HepG2 (cell line): ENCODE results near the gene RPL35. TPM values are rescaled to one million over a fixed set of nuclear protein-coding genes. Genes with fewer than 3 reads are reported as not detected.

Experiments
- AGO2 ChIP-seq: fragments of 200-400 bp; formaldehyde crosslinking; optimal IDR thresholded peaks from 2 replicates; pipeline ENCODE3; 2017; ENCODE audit warnings: mild to moderate bottlenecking, low read depth, low read length, moderate library complexity
- BHLHE40 ChIP-seq: IDR thresholded peaks from 2 replicates; pipeline ENCODE4 v1.6.1; 2011; ENCODE audit warnings: low read length, improper control_type of control experiment
- BRD4 ChIP-seq: sonication (generic); formaldehyde crosslinking; IDR thresholded peaks from 2 replicates; pipeline ENCODE4 v1.4.0; 2020; ENCODE audit warnings: missing genetic modification reagents
- E2F2 ChIP-seq: sonication (generic); formaldehyde crosslinking; IDR thresholded peaks from 2 replicates; pipeline ENCODE4 v1.4.0; 2020; ENCODE audit warnings: missing genetic modification reagents, borderline replicate concordance
- FOXJ3 ChIP-seq: sonication (generic); formaldehyde crosslinking; IDR thresholded peaks from 2 replicates; pipeline ENCODE4 v1.4.0; 2020; ENCODE audit warnings: missing genetic modification reagents, mild to moderate bottlenecking, borderline replicate concordance
- FUBP1 ChIP-seq: sonication (generic); formaldehyde crosslinking; IDR thresholded peaks from 2 replicates; pipeline ENCODE4 v1.5.1; 2020; ENCODE audit warnings: missing genetic modification reagents, mild to moderate bottlenecking, borderline replicate concordance
- HNRNPLL ChIP-seq: fragments of 200-400 bp; formaldehyde crosslinking; IDR thresholded peaks from 2 replicates; pipeline ENCODE4 v1.6.1; 2017; ENCODE audit warnings: mild to moderate bottlenecking, low read depth, low read length; ENCODE audit not compliant: poor library complexity, severe bottlenecking
- HOXA3 ChIP-seq: sonication (generic); formaldehyde crosslinking; IDR thresholded peaks from 2 replicates; pipeline ENCODE4 v1.5.0; 2020; ENCODE audit warnings: missing genetic modification reagents
- JUND ChIP-seq: sonication (generic); formaldehyde crosslinking; IDR thresholded peaks from 2 replicates; pipeline ENCODE4 v1.8.0; 2022; ENCODE audit warnings: mild to moderate bottlenecking, missing genetic modification reagents
- KDM2A ChIP-seq: sonication (generic); formaldehyde crosslinking; IDR thresholded peaks from 2 replicates; pipeline ENCODE4 v1.4.0; 2020; ENCODE audit warnings: low read depth, missing genetic modification reagents, borderline replicate concordance
- NCOA1 ChIP-seq: sonication (generic); formaldehyde crosslinking; IDR thresholded peaks from 2 replicates; pipeline ENCODE4 v1.9.0; 2021; ENCODE audit warnings: missing genetic modification reagents
- NR3C1 ChIP-seq: sonication (generic); formaldehyde crosslinking; IDR thresholded peaks from 2 replicates; pipeline ENCODE4 v1.4.0; 2020; ENCODE audit warnings: missing genetic modification reagents
- SP1 ChIP-seq, 2 experiments: fragments of 450-650 bp in 1 of 2; sonication (generic) in 1 of 2; formaldehyde crosslinking in 1 of 2; IDR thresholded peaks; 2 replicates each; pipeline versions ENCODE4 v1.4.0 to v1.6.1; 2016 to 2020; ENCODE audit warnings: missing genetic modification reagents in 1 of 2
- TGIF2 ChIP-seq: IDR thresholded peaks from 2 replicates; pipeline ENCODE4 v1.6.1; 2016; ENCODE audit warnings: control low read depth, missing compliant biosample characterization
- UBTF ChIP-seq: sonication (generic); formaldehyde crosslinking; IDR thresholded peaks from 2 replicates; pipeline ENCODE4 v1.4.0; 2020; ENCODE audit warnings: mild to moderate bottlenecking, missing genetic modification reagents
- ZBTB34 ChIP-seq: sonication (generic); formaldehyde crosslinking; IDR thresholded peaks from 2 replicates; pipeline ENCODE4 v1.8.0; 2022; ENCODE audit warnings: mild to moderate bottlenecking, missing genetic modification reagents
- ZNF121 ChIP-seq: sonication (generic); formaldehyde crosslinking; IDR thresholded peaks from 2 replicates; pipeline ENCODE4 v1.5.0; 2020; ENCODE audit warnings: mild to moderate bottlenecking, missing genetic modification reagents
- ZNF335 ChIP-seq: sonication (generic); formaldehyde crosslinking; IDR thresholded peaks from 2 replicates; pipeline ENCODE4 v1.4.0; 2020; ENCODE audit warnings: missing genetic modification reagents
- ZNF570 ChIP-seq: sonication (generic); formaldehyde crosslinking; IDR thresholded peaks from 2 replicates; pipeline ENCODE4 v1.4.0; 2020; ENCODE audit warnings: mild to moderate bottlenecking, missing genetic modification reagents, borderline replicate concordance
- ZNF597 ChIP-seq: sonication (generic); formaldehyde crosslinking; IDR thresholded peaks from 2 replicates; pipeline ENCODE4 v1.5.0; 2020; ENCODE audit warnings: missing genetic modification reagents
- ZNF703 ChIP-seq: sonication (generic); formaldehyde crosslinking; IDR thresholded peaks from 2 replicates; pipeline ENCODE4 v1.5.1; 2020; ENCODE audit warnings: missing genetic modification reagents, mild to moderate bottlenecking, moderate library complexity, borderline replicate concordance
- polyA plus RNA-seq, 8 experiments: library from polyadenylated mRNA; depleted of rRNA in 3 of 8; stranded (reverse) in 7 of 8; unstranded in 1 of 8; fragments of >200 nt; fragmentation: Illumina TruSeq in 4 of 8; extraction: Trizol in 4 of 8; gene quantifications; 2 replicates each; pipeline versions ENCODE4 v1.2.1 to v1.2.3, GENCODE V29; 2011 to 2016; ENCODE audit warnings: low read depth in 4 of 8, missing spikeins in 1 of 8, mixed read lengths in 1 of 8; ENCODE audit not compliant: insufficient read depth in 1 of 8
- total RNA-seq, 5 experiments: library from RNA; depleted of rRNA; stranded (reverse); fragments of >200 nt; fragmentation: Illumina TruSeq; extraction: Trizol; gene quantifications; 2 replicates each; pipeline ENCODE4 v1.2.3, GENCODE V29; 2016; ENCODE audit warnings: low read depth in 1 of 5

The RPL35 gene
- total and polyA plus RNA-seq, 2 of the 13 experiments (the other 11 are each of a cell fraction or from before 2014, with no cell fraction given) = 2,153 to 2,935 TPM

GRCh38 chr9:124855944-124856765 lies 5.6 kb downstream of the RPL35 start (continued):
- 0 out of 2 replicates have a peak, but pooled peaks have one; percentile 29 for TF ChIP-seq ZBTB34 (CRISPR knock-in tag)
- TF ChIP-seq NR3C1 (CRISPR knock-in tag) = no peak
- TF ChIP-seq FOXJ3 (CRISPR knock-in tag) = no peak
- TF ChIP-seq HOXA3 (CRISPR knock-in tag) = peak; percentile 15; the same call in 1 of the 2 replicates
- no peak for TF ChIP-seq E2F2 (CRISPR knock-in tag)
- TF ChIP-seq FUBP1 (CRISPR knock-in tag) = no peak
- 0 out of 2 replicates have a peak, but pooled peaks have one; percentile 6 for TF ChIP-seq BHLHE40
- peak; percentile 96 for TF ChIP-seq AGO2
- no peak for TF ChIP-seq ZNF597 (CRISPR knock-in tag)
- TF ChIP-seq UBTF (CRISPR knock-in tag) = peak; percentile 39; the same call in 1 of the 2 replicates
- no peak for TF ChIP-seq NCOA1 (CRISPR knock-in tag)
- TF ChIP-seq ZNF335 = no peak
- TF ChIP-seq BRD4 (CRISPR knock-in tag) = no peak
- no peak for TF ChIP-seq ZNF570 (CRISPR knock-in tag)
- 0 out of 2 replicates have a peak, but pooled peaks have one; percentile 46 for TF ChIP-seq TGIF2 (CRISPR knock-in tag)
- TF ChIP-seq HNRNPLL = peak; percentile 31
- TF ChIP-seq JUND (CRISPR knock-in tag) = no peak
- no peak for TF ChIP-seq SP1 (IDR thresholded peaks at IDR 0.05)
- TF ChIP-seq SP1 (CRISPR knock-in tag; IDR thresholded peaks at IDR 0.05) = no peak
- peak; percentile 45 for TF ChIP-seq KDM2A (CRISPR knock-in tag)
- no peak for TF ChIP-seq ZNF121
- TF ChIP-seq ZNF703 (CRISPR knock-in tag) = no peak
